Activated CD4-positive, CD25-positive, alpha-beta regulatory T cell treated with anti-CD3 and anti-CD28 coated beads, Interleukin-2, amount 50 U/mL, for 24 hours (primary cell): ENCODE data around the gene DLX4.

Experiments
- ATAC-seq, 2 donors: fragments of 150-1000 bp; cut with Tn5 transposase; one replicate each; pipeline ENCODE4 v1.10.0; 2021; ENCODE audit warnings: mild to moderate bottlenecking in 1 of 2, moderate library complexity in 1 of 2

DLX4 gene

GRCh38 chr17:49990331-49990730 lies 21.3 kb downstream of the DLX4 start:
- ATAC-seq: no peak

- no peak for ATAC-seq
These were observed 21.9 kb downstream of the DLX4 start for GRCh38 chr17:49990921-49991320.

- ATAC-seq: no peak
These were observed 22.4 kb downstream of the DLX4 start for GRCh38 chr17:49991409-49991808.

GRCh38 chr17:49992191-49992932 lies 23.4 kb downstream of the DLX4 start:
- ATAC-seq: no peak

- ATAC-seq: no peak
These were observed 24.0 kb downstream of the DLX4 start for GRCh38 chr17:49992933-49993422.

GRCh38 chr17:49993423-49994060 lies 24.6 kb downstream of the DLX4 start:
- ATAC-seq: peak in 1 of 2 donors; percentile 29

- no peak for ATAC-seq
These were observed 25.4 kb downstream of the DLX4 start for GRCh38 chr17:49994085-49995054.

- no peak for ATAC-seq
These were observed 26.2 kb downstream of the DLX4 start, which contains the start of gene DLX3 for GRCh38 chr17:49995055-49995738. DLX3 (minus strand) TSS chr17:49995224; CDS start chr17:49994998, 226 bp downstream.

GRCh38 chr17:49996121-49996494 lies 27.1 kb downstream of the DLX4 start:
- no peak for ATAC-seq

GRCh38 chr17:49996495-49997300 lies 27.7 kb downstream of the DLX4 start:
- ATAC-seq: peak in 1 of 2 donors; percentile 28

GRCh38 chr17:49997301-49997650 lies 28.3 kb downstream of the DLX4 start:
- no peak for ATAC-seq

- ATAC-seq: peak; percentile 82 to 90
These were observed 29.0 kb downstream of the DLX4 start for GRCh38 chr17:49997773-49998703.

GRCh38 chr17:49998836-49999511 lies 30.0 kb downstream of the DLX4 start:
- no peak for ATAC-seq

- ATAC-seq: no peak
These were observed 34.9 kb downstream of the DLX4 start for GRCh38 chr17:50003911-50004310.

- no peak for ATAC-seq
These were observed 40.3 kb downstream of the DLX4 start for GRCh38 chr17:50009282-50009681.

- ATAC-seq: no peak
These were observed 44.1 kb downstream of the DLX4 start for GRCh38 chr17:50013079-50013478.

- no peak for ATAC-seq
These were observed 45.6 kb downstream of the DLX4 start for GRCh38 chr17:50014471-50015088.

- ATAC-seq: no peak
These were observed 46.2 kb downstream of the DLX4 start for GRCh38 chr17:50015146-50015545.

- no peak for ATAC-seq
These were observed 49.9 kb downstream of the DLX4 start for GRCh38 chr17:50018909-50019308.
